Inflammatory macrophage treated with lipopolysaccharide for 4 hours (primary cell): ENCODE results near the gene KLHL1.
"Not testable (repeated sequence)": the region's sequence is repeated elsewhere in the genome, so short reads cannot be mapped to it uniquely, and the experiment has no call there.

ENCODE experiments used
- DNase-seq: peaks from one replicate; pipeline ENCODE4 v3.0.0-alpha.2; 2020

Gene KLHL1, protein sequence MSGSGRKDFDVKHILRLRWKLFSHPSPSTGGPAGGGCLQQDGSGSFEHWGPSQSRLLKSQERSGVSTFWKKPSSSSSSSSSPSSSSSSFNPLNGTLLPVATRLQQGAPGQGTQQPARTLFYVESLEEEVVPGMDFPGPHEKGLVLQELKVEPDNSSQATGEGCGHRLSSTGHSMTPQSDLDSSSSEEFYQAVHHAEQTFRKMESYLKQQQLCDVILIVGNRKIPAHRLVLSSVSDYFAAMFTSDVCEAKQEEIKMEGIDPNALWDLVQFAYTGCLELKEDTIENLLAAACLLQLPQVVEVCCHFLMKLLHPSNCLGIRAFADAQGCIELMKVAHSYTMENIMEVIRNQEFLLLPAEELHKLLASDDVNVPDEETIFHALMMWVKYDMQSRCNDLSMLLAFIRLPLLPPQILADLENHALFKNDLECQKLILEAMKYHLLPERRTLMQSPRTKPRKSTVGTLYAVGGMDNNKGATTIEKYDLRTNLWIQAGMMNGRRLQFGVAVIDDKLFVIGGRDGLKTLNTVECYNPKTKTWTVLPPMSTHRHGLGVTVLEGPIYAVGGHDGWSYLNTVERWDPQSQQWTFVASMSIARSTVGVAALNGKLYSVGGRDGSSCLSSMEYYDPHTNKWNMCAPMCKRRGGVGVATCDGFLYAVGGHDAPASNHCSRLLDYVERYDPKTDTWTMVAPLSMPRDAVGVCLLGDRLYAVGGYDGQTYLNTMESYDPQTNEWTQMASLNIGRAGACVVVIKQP

DNA sequence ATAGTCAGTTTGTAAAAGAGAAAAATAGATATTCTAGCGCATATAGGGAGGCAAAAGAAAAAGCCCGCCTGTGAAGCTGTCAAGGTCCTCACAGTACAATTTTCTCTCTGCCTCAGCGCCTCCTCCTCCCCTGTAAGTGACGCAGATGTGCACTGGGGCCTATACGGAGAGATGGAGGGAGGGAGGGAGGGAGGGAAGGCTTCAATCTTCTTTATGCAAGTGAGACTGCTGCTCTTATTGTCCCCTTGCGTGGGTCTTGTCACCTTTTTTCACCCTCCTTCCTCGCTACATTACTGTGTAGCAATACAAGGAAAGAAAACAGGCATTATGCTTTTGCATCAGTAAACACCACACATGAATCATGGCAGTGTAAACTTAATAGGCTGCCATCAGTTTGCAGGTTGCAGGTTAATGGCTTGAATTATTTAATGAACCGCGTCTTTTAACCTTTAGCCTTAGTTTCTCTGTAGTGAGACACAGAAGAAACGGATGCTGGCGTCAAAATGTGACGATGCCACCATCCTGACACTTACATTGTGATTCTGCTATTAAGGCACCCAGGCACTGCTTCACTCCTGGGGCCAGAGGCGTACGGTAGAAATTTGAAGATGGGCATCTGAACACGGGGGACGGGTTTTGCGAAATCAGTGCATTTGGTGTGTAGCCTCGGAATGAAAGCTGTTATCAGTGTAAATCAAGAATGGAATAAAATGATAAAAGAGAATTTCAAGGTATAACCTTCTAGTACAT, at the start of gene KLHL1:
TSS of gene KLHL1 (minus strand) at position 97 of the 750 bp plus-strand sequence. CDS start 753 bp downstream, outside the sequence.
- no peak for DNase-seq

DNA sequence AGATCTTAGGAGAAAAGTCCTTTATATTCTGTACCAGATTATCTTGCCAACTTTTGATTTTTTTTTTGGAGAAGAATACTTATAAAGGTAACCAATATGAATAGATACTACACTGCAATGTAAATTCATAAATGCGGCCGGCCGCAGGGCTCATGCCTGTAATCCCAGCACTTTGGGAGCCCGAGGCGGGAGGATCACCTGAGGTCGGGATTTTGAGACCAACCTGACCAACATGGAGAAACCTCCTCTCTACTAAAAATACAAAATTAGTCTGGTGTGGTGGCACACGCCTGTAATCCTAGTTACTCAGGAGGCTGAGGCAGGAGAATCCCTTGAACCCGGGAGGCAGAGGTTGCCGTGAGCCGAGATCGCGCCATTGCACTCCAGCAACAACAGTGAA, 34.4 kb upstream of the KLHL1 start:
- DNase-seq = not testable (repeated sequence)

DNA sequence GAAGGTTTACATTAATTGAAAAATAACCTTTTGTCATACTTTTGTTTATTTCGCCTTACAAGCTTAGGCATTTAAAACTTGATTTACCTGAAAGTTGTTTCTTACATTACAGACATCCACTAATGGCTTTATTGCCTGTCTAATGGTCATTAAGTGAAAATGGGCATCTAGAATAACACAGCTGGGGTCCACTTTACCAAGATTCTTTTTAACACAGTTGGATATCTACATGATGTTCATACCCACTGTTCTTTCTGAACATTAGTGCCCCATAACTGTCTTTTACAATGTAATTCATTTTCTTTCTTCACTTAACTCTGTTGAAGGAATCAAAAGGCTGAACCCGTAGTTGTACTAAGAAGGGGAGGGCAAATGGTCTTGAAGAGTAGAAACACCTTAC, 19.8 kb upstream of the KLHL1 start:
- DNase-seq = no peak

DNA sequence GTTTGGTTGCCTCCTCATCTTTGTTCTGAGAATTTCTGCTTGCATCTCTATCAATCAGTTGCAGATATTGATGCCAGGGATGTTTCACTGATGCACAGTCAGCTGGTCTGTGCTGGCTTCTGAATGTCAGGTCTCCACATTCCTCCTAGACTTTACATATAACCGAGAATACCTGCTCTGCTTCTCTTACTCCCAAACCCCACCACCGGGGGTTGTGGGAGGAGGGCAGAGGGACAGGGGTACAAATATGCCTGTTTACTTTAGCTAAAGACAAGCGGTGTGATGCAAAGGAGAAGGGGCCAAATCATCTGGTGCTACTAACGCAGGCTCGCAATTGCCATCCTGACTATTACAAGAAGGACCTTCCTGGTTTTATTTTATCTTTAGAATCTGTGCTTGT, 17.4 kb upstream of the KLHL1 start:
- DNase-seq = no peak

DNA sequence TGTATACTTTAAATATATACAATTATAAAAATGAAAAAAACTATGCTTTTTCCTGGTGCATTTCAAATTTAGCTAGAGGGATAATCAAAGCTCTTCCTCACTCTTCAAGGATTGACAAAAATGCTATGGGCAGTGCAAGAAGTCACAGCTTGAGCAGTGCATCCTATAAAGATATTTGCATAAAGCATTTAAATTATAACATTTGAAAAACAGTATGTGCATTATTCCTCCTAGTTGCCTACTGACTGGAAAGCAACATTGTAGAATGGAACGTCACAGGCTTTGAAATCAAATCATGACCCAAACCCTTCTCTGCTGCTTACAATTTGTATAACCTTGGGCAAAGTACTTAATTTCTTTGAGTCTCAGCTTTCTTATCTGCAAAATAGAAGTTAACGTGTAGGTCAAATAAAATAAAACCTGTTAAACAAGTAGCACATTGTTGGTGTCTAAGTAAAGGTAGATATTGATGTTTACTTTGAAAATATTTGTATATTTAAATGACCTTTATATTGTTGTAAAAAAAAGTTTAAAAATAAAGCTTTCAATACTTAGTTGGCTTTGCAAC, 9.2 kb upstream of the KLHL1 start:
- no peak for DNase-seq

DNA sequence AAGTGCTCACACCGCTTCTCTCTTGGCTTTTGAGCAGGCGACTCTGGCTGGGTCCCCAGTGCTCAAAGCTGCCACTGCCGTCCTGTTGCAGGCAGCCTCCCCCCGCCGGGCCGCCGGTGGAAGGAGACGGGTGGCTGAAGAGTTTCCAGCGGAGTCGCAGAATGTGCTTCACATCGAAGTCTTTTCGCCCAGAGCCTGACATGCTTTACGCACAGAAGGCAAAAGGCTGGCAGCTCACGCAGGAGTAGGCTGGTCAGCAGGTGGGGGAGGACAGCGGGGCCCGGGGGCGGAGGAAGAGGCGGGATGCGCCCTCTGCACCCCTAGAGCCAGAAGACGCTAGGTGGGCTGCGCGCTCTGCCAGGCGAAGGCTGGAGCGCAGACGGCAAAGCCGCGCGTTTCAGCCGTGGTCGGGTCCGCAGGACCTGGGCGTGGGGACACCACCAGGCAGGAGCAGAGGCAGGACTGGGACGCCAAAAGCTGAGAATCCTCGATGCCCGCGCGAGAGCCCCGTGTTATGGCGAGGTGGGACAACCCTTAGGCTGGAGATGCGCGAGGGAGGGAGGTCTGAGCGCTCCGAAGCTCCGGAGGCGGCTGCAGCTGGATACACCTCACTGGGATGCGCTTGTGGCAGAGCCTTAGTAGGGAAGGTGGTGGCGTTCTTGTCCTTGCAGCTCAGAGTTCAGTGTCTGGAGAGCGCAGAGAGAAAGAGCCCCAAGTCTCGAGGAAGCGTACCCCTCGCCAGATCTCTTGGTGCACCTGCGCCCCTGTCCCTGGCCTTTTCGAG, 562 bp downstream of the KLHL1 start, which contains the start of gene ATXN8OS:
TSS of gene ATXN8OS (plus strand) at position 329 of the 784 bp plus-strand sequence.
- no peak for DNase-seq

DNA sequence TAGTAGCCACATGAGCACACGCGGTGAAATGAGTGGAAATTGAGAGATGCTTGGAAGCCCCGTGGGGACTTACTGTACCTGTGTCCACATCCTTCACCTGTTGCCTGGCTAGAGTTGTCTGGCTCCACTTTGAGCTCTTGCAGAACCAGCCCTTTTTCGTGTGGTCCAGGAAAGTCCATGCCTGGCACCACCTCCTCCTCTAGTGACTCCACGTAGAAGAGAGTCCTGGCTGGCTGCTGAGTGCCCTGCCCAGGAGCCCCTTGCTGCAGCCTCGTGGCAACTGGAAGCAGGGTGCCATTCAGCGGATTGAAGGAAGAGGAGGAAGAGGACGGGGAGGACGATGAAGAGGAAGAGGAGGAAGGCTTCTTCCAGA, 1.1 kb downstream of the KLHL1 start:
- no peak for DNase-seq

DNA sequence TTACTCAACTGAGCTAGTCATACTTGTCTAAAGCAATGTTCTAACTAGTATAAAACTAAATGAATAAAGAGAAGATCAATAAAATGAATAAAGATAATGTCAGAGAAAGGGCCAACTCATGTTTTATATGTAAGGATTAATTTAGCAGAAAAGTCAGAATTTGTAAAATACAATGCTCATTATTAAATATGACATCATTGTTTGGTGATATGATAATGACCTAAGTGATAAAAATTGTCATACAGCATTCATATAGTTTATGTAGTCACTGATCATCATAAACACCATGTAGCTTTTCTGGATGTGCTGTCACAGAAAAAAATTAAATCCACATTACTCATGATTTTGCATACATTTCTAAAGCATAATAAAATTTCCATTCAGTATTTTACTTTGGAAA, 3.8 kb downstream of the KLHL1 start:
- no peak for DNase-seq

DNA sequence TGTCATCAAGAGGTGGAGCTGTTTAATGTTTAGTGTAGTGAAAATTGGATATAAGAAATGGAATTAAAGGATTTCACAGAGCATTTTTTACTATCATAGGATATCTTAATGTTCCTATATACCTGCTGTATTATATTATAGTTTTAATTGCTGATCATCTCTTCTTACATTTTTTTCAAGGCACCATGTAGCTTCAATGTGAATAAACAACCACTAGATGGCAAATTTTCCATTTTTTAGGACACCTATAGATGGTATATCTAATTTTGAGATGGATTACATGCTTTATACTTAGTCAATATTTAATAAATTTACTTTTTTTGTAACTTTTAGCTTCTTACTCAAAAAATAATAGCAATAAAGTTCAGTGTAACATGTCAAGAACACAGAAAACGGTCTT, 9.6 kb downstream of the KLHL1 start:
- no peak for DNase-seq

DNA sequence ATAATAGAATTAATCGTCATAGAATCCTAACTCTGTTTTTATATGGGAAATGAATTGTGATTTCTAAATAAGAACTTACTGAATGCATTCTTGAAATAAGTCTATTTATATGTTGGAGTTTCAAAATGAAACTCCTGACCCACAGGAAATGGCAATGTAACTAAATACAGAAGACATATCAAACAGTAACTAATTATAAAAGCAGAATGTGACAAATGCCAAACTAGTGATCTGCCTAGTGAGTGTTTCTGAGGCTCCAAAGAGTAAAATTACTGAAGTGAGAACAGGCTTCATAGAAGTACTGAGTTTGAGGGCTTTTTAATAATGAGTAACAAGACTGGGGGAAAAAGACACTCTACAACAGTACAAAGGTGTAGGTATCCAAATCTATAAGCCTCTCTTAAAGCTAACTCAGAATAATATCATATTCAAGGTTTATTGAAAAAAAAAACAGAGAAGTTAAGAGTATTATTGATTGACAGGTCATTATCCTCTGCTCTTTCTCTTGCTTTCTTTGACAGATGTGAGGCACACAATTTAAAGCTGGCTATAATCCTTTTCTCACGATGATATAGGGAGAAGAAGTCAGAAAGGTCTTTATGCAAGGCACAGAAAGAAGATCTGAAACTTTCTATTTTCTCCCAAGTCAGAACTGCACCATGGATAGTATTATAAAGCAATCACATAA, 18.1 kb downstream of the KLHL1 start:
- DNase-seq = no peak

DNA sequence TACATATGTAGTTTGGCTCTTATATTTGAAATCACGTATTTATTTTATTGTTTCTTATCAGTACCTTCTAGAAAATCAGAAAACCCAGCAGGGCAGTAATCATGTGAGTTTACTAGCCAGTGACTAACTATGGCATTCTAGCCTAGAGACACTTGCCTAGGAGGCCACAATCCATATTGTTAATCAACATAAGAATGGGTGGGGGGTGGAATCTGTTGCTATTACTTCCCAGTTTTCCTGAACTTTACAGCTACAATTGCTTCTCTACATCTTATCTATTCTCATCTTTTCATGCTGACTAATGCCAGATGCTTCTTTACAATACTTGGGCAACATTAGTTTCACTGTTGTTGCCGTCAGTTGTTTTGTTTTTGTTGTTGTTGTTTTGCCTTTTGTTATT, 19.3 kb downstream of the KLHL1 start:
- no peak for DNase-seq

DNA sequence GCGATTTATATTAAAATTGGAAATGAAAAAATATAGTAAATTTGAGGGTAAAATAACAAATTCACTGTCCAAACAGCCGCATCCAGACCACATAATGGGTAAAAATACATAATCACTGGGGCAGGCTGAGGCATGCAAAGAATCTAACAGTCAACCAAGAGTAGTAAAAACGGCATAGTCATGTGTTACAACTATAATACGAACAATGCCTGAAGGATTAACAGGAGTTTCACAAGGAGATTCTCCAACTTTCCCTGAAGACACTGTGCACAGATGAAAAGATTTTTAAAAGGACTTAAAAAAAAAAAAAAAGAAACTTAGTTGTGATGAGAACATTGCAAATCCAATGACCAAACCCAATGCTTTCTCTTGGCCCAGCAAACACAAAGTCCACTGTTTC, 21.0 kb downstream of the KLHL1 start:
- no peak for DNase-seq

DNA sequence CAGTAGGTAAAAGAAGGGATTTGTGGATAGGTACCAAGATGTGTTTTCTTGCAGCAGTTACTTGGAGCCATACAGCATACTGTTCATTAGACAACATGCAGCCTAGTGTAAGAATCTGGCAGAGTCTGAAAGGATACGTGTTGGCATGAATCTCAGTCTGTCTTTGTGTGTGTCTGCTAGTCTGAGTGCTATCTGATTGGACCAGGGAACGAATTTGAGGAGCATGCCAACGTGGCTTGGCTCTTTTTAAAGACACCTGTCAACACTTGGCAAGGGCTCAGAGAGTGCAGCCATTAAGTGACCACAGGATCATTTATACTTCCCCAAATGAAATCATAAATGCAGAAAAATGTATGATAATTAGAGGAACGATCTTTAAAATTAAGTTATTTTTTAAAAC, 28.2 kb downstream of the KLHL1 start:
- no peak for DNase-seq

DNA sequence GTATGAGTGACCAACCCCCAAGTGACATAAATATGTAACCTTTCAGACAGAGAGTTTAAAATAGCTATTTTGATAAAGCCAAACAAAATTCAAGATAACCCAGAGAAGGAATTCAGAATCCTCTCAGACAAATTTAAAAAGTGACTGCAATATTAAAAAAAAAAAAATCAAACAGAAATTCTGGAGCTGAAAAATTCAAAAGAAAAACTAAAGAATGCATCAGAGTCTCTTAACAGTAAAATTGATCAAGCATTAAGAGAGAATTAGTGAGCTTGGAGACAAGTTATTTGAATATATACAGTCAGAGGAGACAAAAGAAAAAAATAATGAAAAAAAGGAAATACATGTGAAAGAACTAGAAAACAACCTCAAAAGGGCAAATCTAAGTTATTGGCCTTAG, 53.7 kb downstream of the KLHL1 start:
- DNase-seq = no peak

DNA sequence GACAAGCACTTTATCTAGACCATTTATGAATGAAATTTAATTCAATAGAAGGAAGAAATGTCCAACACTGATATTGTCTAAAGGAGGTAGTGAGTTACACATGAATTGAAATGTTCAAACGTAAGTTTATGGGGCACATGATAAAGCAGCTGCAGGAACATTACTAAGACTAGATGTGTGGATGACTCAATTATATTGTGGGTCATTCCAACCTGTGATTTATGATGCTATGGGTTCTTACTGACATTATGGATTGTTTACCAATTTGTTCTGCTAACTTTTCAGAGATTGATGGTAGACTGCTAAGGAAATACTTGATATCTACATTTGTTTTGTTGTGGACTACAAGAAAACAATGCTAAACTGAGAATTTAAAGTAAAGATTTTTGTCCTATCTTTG, 56.7 kb downstream of the KLHL1 start:
- DNase-seq = no peak

DNA sequence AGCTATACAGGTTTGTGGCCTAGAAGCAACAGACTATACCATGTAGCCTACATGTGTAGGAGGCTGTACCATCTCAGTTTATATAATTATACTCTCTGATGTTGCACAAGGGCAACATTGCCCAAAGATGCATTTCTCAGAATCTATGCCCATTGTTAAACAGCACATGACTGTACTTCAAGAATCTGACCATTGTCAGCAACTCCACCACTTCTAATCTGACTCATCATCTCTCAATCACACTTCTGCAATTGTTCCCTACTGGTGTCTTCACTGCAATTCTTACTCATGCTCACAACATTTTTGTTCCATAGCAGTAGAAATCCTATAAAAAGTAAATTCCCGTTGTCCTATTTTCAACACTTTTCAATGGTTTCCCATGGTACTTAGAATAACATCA, 64.6 kb downstream of the KLHL1 start:
- DNase-seq = peak; percentile 24

DNA sequence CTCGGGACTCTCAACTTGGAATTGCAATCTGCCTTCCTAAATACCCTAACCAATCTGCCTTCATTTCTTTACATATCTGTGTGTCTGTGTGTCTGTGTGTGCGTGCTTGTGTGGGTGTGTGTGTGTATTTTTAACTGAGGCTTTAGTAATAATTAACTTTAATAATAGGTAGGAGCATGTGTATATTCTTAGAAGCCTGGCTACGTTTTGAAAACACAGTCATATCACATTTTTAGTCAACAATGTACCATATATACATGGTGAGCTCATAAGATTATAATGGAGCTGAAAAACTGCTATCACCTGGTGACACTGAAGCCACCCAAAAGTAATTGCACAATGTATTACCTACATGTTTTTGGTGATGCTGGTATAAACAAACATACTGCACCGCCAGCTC, 66.1 kb downstream of the KLHL1 start:
- DNase-seq = no peak

DNA sequence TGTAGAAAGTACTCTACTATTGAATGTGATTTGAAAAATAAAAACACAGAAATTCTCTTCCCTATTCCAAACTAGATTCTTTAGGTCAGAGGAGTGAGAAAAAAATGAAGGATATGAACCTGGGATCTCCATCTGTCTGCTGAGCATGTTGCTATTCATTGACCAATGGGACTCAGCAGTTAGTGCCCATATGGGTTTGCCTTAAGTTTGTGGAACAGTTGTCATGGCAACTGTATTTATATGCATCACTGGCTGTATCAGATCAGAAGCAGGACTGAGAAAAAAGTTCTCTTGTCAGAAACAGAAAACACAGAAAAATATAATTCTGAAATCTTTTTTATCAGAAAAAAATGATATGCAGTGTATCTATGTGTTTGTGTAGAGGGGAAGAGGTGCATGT, 74.0 kb downstream of the KLHL1 start:
- DNase-seq = no peak

DNA sequence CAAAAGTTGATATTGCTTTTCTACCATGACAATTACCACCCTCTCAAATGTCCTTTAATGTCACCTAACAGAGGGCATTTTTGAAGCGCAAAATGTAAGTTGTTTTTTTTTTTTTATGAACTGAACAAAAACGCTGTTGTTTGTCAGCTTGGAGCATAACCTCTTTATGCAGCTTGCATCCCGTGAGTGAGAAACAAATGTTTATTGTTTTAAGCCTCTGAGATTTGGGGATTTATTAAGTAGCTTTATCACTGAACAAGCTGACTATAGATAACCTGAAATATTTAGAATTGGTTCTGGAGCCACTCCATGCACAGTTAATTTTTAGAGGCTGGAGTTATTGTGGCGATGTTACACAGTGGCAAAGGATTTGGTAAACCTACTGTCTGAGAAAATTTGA, 80.7 kb downstream of the KLHL1 start:
- no peak for DNase-seq

DNA sequence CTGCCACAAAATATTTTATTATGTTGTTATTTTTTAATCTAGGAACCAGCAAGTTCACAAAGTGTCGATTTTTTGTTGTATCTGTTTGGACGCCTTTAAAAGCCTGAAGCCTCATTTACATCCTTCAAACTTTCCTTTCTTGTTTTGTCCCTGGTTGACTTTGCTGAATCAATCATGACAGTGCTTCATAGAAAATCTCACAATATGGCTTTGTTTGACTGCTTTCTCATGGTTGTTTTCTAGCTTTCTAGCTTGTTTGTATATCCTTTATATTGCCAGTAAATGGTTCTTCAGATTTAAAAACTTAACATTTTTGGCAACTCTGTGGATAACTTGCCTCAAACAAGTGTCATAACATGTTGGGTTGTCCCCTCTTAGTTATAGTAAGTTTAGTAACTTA, 84.7 kb downstream of the KLHL1 start:
- DNase-seq = no peak

DNA sequence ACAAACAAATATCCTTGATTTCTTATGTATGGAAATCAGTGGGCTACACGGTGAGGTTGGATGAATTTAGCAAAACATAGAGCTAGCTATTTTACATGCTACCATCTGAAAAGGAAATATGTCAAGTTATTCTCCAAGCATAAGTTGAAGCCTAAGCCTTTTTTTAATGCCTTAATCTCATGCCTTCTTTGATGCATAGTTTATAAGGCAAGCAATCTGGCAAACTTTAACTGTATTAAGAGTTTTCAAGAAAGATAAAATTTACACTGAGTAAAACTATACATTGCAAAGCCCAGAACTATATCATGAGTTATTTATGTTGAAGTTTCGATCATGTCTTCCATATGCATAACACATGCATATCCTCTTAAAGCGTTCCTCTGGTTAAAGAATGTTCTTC, 85.6 kb downstream of the KLHL1 start:
- no peak for DNase-seq

DNA sequence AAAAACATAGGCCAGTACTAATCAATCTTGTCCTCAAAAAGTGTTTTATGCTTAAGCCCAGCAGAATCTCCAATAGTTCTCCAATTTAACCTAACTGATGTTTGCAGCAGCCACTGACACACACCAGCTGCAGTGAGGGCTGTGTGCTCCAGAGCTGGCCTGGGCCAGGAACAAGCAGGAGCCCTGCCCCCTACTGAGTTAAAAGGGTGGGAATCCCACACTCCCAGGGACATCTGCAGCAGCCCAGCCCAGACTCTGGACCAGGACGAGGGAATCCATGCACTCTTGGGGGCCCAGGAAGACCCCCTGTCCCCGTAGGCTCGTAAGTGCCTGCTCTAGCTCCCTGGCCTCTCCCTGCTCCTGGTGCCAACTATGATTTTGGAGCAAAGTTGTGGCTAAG, 92.1 kb downstream of the KLHL1 start:
- DNase-seq = no peak
